ENCODE results near the gene RANBP10.

DNA sequence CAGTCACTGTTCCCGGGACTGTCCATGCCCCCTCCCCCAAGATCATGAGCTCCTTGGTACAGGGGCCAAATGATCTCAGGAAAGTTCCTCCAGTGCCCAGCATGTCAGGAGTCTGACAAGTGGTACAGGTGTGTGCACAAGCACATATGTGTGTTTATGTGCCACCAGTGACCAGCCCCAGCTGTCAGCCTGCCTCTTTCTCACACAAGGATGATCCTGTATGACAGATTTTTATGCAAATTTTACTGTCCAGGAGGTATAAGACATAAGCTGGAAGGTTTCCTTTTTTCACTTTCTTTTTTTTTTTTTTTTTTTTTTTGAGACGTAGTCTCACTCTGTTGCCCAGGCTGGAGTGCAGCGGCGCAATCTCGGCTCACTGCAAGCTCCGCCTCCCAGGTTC, 55.9 kb downstream of the RANBP10 start:
- TF ChIP-seq EP300 (IDR thresholded peaks at IDR 0.05) (no peak), POLR2A (IDR thresholded peaks at IDR 0.05) (no peak), POLR2AphosphoS5 (IDR thresholded peaks at IDR 0.05) (no peak)
- TF ChIP-seq, protein P1, sequence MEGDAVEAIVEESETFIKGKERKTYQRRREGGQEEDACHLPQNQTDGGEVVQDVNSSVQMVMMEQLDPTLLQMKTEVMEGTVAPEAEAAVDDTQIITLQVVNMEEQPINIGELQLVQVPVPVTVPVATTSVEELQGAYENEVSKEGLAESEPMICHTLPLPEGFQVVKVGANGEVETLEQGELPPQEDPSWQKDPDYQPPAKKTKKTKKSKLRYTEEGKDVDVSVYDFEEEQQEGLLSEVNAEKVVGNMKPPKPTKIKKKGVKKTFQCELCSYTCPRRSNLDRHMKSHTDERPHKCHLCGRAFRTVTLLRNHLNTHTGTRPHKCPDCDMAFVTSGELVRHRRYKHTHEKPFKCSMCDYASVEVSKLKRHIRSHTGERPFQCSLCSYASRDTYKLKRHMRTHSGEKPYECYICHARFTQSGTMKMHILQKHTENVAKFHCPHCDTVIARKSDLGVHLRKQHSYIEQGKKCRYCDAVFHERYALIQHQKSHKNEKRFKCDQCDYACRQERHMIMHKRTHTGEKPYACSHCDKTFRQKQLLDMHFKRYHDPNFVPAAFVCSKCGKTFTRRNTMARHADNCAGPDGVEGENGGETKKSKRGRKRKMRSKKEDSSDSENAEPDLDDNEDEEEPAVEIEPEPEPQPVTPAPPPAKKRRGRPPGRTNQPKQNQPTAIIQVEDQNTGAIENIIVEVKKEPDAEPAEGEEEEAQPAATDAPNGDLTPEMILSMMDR (IDR thresholded peaks at IDR 0.05): no peak
